Activated CD8-positive, alpha-beta memory T cell treated with anti-CD3 and anti-CD28 coated beads, Interleukin-2, amount 10 ng/mL, durations not matched to agents 7 days and 5 days (primary cell): ENCODE results near the gene SIPA1L3. TPM values are rescaled to one million over a fixed set of nuclear protein-coding genes. Genes with fewer than 3 reads are reported as not detected.

ENCODE experiments used
- ATAC-seq: fragments of 150-1000 bp; cut with Tn5 transposase; one replicate; pipeline ENCODE4 v1.10.0; 2021; ENCODE audit warnings: moderate library complexity
- CTCF ChIA-PET: fragments of 350-600 bp; sonication (Branson Sonifier 250); formaldehyde crosslinking; loops from one replicate; lab custom pipeline; 2021; ENCODE audit warnings: antibody characterized with exemption; lab: Charles Lee
- DNase-seq: peaks from one replicate; pipeline ENCODE4 v3.0.0-alpha.2; 2020
- H3K27ac Mint-ChIP-seq: one replicate; pipeline ENCODE4 v1.8.0; 2021; ENCODE audit warnings: mild to moderate bottlenecking, mixed read lengths
- H3K27me3 Mint-ChIP-seq: one replicate; pipeline ENCODE4 v1.8.0; 2021; ENCODE audit warnings: mixed read lengths
- H3K36me3 Mint-ChIP-seq: one replicate; pipeline ENCODE4 v1.8.0; 2021; ENCODE audit warnings: mild to moderate bottlenecking, mixed read lengths
- H3K4me1 Mint-ChIP-seq: one replicate; pipeline ENCODE4 v1.8.0; 2021; ENCODE audit warnings: mixed read lengths
- H3K4me3 Mint-ChIP-seq: one replicate; pipeline ENCODE4 v1.8.0; 2021; ENCODE audit warnings: mild to moderate bottlenecking, moderate library complexity, mixed read lengths
- H3K9me3 Mint-ChIP-seq: one replicate; pipeline ENCODE4 v1.8.0; 2022; ENCODE audit warnings: low read depth, mixed read lengths
- total RNA-seq, 2 experiments: library from RNA; stranded (reverse); gene quantifications; one replicate each; pipeline ENCODE4 v1.2.3, GENCODE V29; 2021

The SIPA1L3 gene
- total RNA-seq, 2 experiments from 2014 or later, result 16.6 to 21.6 TPM

DNA sequence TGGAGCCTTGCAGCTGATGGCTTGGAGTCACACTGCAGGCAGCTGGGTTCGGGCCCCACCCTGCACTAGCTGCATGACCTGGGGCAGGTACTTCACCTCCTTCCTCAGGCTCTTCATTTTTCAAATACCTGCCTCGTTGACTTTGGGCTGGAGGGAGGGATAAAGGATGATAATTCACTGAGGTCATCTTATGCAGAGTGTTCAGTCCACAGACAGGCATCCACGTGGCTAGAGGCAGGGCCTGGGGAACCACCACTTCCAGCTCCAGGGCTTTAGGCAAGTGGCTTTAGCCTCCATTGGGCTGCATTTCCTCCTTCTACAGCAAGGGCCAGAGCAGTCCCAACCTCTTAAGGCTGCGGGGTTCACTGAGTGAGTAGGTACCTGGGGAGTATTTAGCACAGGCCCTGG is 84.8 kb downstream of the SIPA1L3 start:
- Mint-ChIP-seq H3K4me1 (peaks cover 3% of the 10 kb centered on the region), H3K27me3 (no peaks in the 10 kb centered on the region), H3K9me3 (no peaks in the 10 kb centered on the region), H3K36me3 (no peaks in the 10 kb centered on the region), H3K27ac (no peak overlapping the region), H3K4me3 (no peak overlapping the region)
- CTCF ChIA-PET, result interaction anchor here (1.0 kb wide), 1 partner anchor 190 kb away, joined by 3 read pairs; no protein-coding TSS in a partner anchor
- no peak for ATAC-seq
- no peak for DNase-seq

DNA sequence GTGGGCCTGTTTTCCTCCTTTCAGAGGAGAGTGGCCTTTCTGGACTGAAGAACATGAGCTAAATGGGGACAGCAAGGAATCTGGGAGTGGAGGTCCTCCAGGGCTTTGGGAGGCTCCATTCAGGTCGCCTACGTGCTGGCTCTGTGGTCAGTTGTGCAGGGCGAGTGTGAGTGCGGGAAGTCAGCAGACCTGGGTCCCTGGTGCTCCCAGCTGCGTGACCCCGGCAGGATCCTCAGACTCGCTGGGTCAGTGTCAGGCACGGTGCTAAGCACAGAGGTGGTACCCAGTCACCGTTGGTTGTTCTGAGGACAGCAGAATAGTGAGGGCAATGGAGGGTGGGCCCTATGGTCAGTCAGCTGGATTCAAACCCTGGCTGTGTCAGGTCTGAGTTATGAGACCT is 85.8 kb downstream of the SIPA1L3 start:
- no peak overlapping the region for H3K27ac Mint-ChIP-seq
- H3K4me3 Mint-ChIP-seq, result no peak overlapping the region
- no peak for DNase-seq
- no peaks in the 10 kb centered on the region for H3K9me3 Mint-ChIP-seq
- H3K36me3 Mint-ChIP-seq, result no peaks in the 10 kb centered on the region
- H3K4me1 Mint-ChIP-seq, result peaks cover 3% of the 10 kb centered on the region
- no peak for ATAC-seq
- CTCF ChIA-PET, result interaction anchor here (1.0 kb wide), 1 partner anchor 189 kb away, joined by 3 read pairs; no protein-coding TSS in a partner anchor
- no peaks in the 10 kb centered on the region for H3K27me3 Mint-ChIP-seq

DNA sequence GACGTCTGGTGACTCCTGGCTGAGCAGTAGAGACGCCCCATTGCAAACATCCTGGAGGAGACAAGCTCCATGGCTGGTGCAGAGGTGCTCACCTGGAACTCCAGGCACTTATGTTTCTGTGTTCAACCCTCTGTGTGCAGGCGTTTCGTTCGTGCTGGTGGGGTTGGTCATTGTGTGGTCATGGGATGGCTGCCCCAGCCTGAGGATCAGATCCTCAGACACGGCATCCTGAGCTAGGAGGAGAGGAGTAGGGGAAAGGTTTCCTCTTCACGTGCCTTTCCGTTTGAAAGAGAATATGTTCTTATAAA is 87.8 kb downstream of the SIPA1L3 start:
- Mint-ChIP-seq H3K4me3 (no peak overlapping the region), H3K27me3 (no peaks in the 10 kb centered on the region), H3K36me3 (no peaks in the 10 kb centered on the region), H3K27ac (no peak overlapping the region), H3K9me3 (no peaks in the 10 kb centered on the region), H3K4me1 (no peaks in the 10 kb centered on the region)
- ATAC-seq (no peak), DNase-seq (no peak)
- CTCF ChIA-PET, result no interaction called here

GRCh38 chr19:37995346-37995745 is 88.3 kb downstream of the SIPA1L3 start:
- H3K27me3 Mint-ChIP-seq, result no peaks in the 10 kb centered on the region
- no peak overlapping the region for H3K4me3 Mint-ChIP-seq
- ATAC-seq (no peak), DNase-seq (no peak)
- CTCF ChIA-PET, result no interaction called here
- no peaks in the 10 kb centered on the region for H3K9me3 Mint-ChIP-seq
- no peaks in the 10 kb centered on the region for H3K36me3 Mint-ChIP-seq
- no peaks in the 10 kb centered on the region for H3K4me1 Mint-ChIP-seq
- no peak overlapping the region for H3K27ac Mint-ChIP-seq

DNA sequence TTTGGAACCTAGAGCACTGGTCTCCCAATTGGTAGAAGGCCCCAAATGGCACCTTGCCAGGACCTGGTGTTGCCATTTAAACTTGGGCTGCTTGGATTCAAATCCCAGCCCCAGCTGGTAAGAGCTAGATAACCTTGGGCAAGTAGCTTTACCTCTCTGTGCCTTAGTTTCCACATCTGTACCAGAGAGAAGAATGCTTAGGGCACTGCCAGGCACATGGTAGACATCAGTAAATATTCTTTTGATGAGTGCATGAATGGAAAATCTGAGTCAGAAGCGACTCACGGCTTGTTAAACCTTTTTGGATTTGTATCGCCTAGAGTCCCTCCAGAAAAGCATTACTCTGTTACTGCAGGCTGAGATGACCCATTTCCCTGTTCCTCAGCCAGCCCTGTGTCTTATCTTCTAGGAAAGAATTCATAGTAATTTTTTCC is 90.9 kb downstream of the SIPA1L3 start:
- Mint-ChIP-seq H3K4me1 (no peaks in the 10 kb centered on the region), H3K9me3 (no peaks in the 10 kb centered on the region), H3K36me3 (no peaks in the 10 kb centered on the region), H3K27ac (no peak overlapping the region), H3K4me3 (no peak overlapping the region), H3K27me3 (no peaks in the 10 kb centered on the region)
- DNase-seq (no peak), ATAC-seq (no peak)
- CTCF ChIA-PET, result interaction anchor here (0.7 to 1.1 kb wide), 3 partner anchors 26 to 96 kb away, joined by 3 to 6 read pairs (median 3); no protein-coding TSS in a partner anchor

GRCh38 chr19:37998801-37999308 is 91.8 kb downstream of the SIPA1L3 start:
- H3K27ac Mint-ChIP-seq, result no peak overlapping the region

DNA sequence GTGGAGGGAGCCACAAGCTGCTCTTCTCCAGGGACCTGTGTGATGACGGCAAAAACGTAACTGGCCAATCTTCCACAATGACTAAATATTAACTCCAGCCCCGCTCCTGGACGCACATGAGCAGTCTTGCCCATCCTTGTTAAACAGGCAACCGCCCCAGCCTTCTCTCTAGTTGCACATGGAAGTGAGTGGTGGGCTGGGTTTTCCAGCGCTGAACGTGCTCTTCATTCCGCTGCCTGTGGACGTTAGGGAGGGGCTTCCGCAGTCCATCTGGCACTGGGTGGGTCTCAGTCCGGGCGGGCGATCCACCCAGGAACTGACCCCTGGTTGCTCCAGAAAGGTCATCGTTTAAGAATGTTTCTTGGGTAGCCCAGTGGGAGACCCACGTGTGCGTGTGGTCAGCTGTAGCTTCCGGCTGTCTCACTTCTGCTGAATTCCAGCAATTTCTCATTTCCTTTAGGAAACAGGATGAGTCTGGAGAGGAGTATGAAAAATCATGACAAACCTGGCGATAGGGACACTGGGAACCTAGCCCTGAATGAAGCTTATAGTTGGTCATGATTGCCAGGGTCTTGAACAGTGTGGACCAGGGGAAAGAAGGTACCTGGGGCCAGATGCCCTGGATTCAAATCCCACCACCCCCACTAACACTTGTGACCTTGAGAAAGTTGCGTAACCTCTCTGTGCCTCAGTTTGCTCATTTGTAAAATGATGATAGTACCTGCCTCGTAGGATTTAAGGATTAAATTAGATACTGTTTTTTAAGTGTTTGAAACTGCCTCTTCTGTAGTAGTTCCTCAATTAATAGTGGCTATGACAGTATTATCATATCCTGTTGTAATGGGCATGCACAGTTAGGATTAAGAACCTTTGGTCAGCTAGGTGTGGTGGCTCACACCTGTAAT is 92.6 kb downstream of the SIPA1L3 start:
- no peaks in the 10 kb centered on the region for H3K27me3 Mint-ChIP-seq
- no peaks in the 10 kb centered on the region for H3K4me1 Mint-ChIP-seq
- CTCF ChIA-PET, result interaction anchor here (0.6 to 1.1 kb wide), 2 partner anchors 40 to 97 kb away, joined by 3 to 6 read pairs; no protein-coding TSS in a partner anchor
- DNase-seq (no peak), ATAC-seq (no peak)
- no peak overlapping the region for H3K4me3 Mint-ChIP-seq
- H3K36me3 Mint-ChIP-seq, result no peaks in the 10 kb centered on the region
- no peak overlapping the region for H3K27ac Mint-ChIP-seq
- no peaks in the 10 kb centered on the region for H3K9me3 Mint-ChIP-seq

More at GRCh38 chr19:37998801-37999308, 91.8 kb downstream of the SIPA1L3 start:
- H3K36me3 Mint-ChIP-seq, result no peaks in the 10 kb centered on the region
- no peak for ATAC-seq
- no peaks in the 10 kb centered on the region for H3K4me1 Mint-ChIP-seq
- no peaks in the 10 kb centered on the region for H3K9me3 Mint-ChIP-seq
- no peak for DNase-seq
- H3K4me3 Mint-ChIP-seq, result no peak overlapping the region
- CTCF ChIA-PET, result interaction anchor here (0.6 to 1.1 kb wide), 2 partner anchors 20 to 97 kb away, joined by 4 to 6 read pairs; no protein-coding TSS in a partner anchor
- H3K27me3 Mint-ChIP-seq, result no peaks in the 10 kb centered on the region

DNA sequence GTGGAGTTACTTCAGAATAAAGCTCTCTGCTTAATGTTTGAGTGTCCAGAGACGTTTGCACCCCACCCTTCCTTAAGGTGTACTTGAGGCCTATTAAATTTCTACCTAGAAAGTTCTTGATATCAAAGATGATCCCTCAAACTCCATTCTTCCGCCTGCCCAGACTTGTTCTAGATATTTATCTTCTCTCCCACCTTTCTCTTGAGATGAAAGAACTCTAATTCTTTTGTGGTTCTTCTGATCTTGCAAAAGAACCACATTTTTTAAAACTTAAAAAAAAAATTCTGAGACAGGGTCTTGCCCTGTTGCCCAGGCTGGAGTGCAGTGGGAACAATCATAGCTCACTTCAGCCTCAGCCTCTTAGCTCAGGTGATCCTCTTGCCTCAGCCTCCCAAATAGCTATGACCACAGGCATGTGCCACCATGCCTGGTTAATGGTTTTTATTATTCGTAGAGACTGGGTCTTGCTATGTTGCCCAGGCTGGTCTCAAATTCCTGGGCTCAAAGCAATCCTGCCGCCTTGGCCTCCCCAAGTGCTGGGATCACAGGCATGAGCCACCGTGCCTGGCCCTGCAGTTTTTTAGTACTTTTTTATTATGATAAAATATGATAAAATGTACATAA is 94.3 kb downstream of the SIPA1L3 start:
- Mint-ChIP-seq H3K4me1 (no peaks in the 10 kb centered on the region), H3K27me3 (no peaks in the 10 kb centered on the region), H3K27ac (no peak overlapping the region), H3K9me3 (no peaks in the 10 kb centered on the region), H3K36me3 (no peaks in the 10 kb centered on the region), H3K4me3 (no peak overlapping the region)
- CTCF ChIA-PET, result no interaction called here
- DNase-seq (no peak), ATAC-seq (no peak)

- Mint-ChIP-seq H3K27ac (no peak overlapping the region), H3K9me3 (no peaks in the 10 kb centered on the region), H3K4me3 (no peak overlapping the region), H3K4me1 (no peaks in the 10 kb centered on the region), H3K36me3 (no peaks in the 10 kb centered on the region), H3K27me3 (no peaks in the 10 kb centered on the region)
- DNase-seq (peak; percentile 51), ATAC-seq (peak; percentile 57)
- CTCF ChIA-PET, result interaction anchor here (0.6 to 2.8 kb wide), 4 partner anchors 30 to 240 kb away, joined by 3 to 11 read pairs (median 4); partner anchors contain the start of gene SIPA1L3
These were observed 96.6 kb downstream of the SIPA1L3 start for GRCh38 chr19:38003438-38004185.

DNA sequence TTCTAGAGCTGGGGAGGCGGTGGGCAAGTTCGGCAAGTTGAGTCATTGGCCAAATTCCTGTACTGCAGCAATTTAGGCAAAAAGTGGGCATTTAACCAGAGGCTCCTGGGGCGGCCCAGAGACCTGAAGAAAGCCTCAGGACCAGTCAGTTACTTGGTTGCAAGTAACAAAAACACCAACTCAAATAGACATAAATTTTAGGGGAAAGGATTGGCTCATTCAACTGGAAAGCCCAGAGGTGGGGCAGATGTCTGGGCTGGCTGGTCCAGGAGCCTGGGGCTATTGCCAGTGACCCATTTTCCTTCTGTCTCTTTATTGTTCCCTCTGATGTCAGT is 97.1 kb downstream of the SIPA1L3 start:
- H3K27ac Mint-ChIP-seq, result no peak overlapping the region
- no peak for DNase-seq
- no peaks in the 10 kb centered on the region for H3K27me3 Mint-ChIP-seq
- CTCF ChIA-PET, result interaction anchor here (0.6 to 2.8 kb wide), 3 partner anchors 30 to 102 kb away, joined by 3 to 11 read pairs (median 4); partner anchors contain the start of gene SIPA1L3
- H3K4me1 Mint-ChIP-seq, result no peaks in the 10 kb centered on the region
- no peaks in the 10 kb centered on the region for H3K9me3 Mint-ChIP-seq
- no peaks in the 10 kb centered on the region for H3K36me3 Mint-ChIP-seq
- no peak for ATAC-seq
- H3K4me3 Mint-ChIP-seq, result no peak overlapping the region

- H3K4me1 Mint-ChIP-seq, result no peaks in the 10 kb centered on the region
- DNase-seq (no peak), ATAC-seq (no peak)
- H3K36me3 Mint-ChIP-seq, result no peaks in the 10 kb centered on the region
- no peaks in the 10 kb centered on the region for H3K9me3 Mint-ChIP-seq
- no peak overlapping the region for H3K27ac Mint-ChIP-seq
- no peaks in the 10 kb centered on the region for H3K27me3 Mint-ChIP-seq
- no peak overlapping the region for H3K4me3 Mint-ChIP-seq
- CTCF ChIA-PET, result interaction anchor here (0.9 to 2.8 kb wide), 3 partner anchors 14 to 102 kb away, joined by 4 to 11 read pairs (median 4); partner anchors contain the start of gene SIPA1L3
These were observed 97.7 kb downstream of the SIPA1L3 start for GRCh38 chr19:38004521-38005223.

GRCh38 chr19:38005224-38005614 is 98.2 kb downstream of the SIPA1L3 start:
- Mint-ChIP-seq H3K27me3 (no peaks in the 10 kb centered on the region), H3K36me3 (no peaks in the 10 kb centered on the region), H3K27ac (no peak overlapping the region), H3K9me3 (no peaks in the 10 kb centered on the region), H3K4me1 (no peaks in the 10 kb centered on the region), H3K4me3 (no peak overlapping the region)
- CTCF ChIA-PET, result interaction anchor here (0.9 to 2.8 kb wide), 2 partner anchors 13 to 103 kb away, joined by 4 to 11 read pairs; no protein-coding TSS in a partner anchor
- ATAC-seq (no peak), DNase-seq (no peak)
